Measurements from ENCODE around the gene ZBTB11.
"Not testable (repeated sequence)": the region's sequence is repeated elsewhere in the genome, so short reads cannot be mapped to it uniquely, and the experiment has no call there.

The ZBTB11 gene

DNA sequence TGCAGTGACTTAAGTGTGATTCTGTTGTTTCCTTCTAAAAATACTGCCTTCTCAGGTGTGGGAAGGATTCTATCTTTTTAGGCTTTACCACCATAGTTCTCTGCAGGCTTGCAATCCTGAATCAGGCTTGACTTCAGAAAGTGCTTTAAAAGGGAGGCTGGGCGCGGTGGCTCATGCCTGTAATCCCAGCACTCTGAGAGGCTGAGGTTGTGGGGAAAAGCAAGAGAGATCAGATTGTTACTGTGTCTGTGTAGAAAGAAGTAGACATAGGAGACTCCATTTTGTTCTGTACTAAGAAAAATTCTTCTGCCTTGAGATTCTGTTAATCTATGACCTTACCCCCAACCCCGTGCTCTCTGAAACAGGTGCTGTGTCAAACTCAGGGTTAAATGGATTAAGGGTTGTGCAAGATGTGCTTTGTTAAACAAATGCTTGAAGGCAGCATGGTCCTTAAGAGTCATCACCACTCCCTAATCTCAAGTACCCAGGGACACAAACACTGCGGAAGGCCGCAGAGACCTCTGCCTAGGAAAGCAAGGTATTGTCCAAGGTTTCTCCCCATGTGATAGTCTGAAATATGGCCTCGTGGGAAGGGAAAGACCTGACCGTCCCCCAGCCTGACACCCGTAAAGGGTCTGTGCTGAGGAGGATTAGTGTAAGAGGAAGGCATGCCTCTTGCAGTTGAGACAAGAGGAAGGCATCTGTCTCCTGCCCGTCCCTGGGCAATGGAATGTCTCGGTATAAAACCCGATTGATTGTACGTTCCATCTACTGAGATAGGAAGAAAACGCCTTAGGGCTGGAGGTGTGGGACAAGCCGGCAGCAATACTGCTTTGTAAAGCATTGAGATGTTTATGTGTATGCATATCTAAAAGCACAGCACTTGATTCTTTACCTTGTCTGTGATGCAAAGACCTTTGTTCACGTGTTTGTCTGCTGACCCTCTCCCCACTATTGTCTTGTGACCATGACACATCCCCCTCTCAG lies 15.0 kb upstream of the ZBTB11 start:
- FAIRE-seq = not testable (repeated sequence)

DNA sequence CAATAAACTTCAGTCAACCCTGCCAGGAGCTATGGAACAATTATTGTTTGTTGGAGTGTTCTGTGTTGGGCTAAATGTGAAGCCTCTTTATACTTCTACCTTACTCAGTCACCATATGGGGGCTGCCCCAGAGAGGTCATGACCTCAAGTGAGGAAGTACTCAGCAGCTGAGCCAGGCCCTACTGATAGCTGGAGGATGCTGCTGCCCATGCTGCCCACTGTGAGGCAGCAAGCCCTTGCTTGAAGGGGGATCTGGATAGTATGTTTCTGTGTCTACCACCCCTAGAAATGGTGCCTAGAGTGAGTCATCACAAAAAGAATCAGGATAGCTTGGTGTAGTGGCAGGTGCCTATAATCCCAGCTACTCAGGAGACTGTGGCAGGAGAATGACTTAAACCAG lies 14.0 kb upstream of the ZBTB11 start:
- no peak for FAIRE-seq

DNA sequence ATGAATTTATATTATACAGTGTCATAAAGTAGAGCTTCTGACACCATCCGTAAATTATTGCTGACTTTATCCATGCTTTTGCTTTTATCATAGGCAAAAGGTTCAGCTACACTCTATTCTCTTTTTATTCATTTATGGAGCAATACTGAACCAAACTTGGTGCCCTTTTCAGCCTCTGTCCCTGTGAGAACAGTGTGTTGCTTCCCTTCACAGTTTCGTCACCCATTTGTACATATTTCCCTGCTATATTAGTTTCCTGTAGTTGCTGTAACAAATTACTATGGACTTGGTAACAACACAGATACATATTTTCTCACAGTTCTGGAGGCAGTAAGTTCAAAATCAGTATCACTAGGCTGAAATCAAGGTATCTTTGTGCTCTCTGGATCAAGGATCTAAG lies 12.4 kb upstream of the ZBTB11 start:
- FAIRE-seq = no peak

DNA sequence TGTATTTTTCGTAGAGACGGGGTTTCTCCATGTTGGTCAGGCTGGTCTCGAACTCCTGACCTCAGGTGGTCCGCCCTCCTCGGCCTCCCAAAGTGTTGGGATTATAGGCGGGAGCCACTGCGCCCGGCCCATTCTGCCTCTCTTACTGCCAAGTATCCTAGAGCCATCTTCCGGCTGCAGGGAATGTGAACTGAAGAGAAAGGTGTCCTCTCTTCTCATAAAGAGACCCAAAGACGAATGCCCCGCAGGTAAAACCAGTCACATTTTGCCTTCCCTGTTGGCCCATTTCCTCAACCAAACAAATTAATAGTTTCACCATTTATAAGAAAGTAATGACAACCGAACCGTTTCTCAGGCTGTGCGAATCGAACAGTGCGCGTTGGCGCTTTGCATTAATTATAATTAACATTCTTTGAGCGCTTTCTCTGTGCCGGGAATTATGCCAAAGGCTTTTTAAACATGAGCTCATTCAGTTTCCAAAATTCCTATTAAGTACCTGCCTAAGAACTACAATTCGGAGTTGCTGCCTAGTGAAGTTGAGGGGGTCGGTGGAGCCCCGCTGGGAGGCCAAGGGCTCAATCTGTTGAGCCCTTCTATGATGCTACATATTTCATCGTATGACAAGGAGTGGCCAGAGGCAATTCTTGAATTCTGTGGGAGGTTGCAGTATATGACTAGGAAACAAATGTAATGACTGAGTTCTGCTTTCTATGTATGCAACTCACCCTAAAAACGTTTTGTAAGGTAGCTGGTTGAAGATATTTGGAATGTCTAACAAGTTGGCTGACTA lies 10.4 kb upstream of the ZBTB11 start:
- FAIRE-seq = no peak

DNA sequence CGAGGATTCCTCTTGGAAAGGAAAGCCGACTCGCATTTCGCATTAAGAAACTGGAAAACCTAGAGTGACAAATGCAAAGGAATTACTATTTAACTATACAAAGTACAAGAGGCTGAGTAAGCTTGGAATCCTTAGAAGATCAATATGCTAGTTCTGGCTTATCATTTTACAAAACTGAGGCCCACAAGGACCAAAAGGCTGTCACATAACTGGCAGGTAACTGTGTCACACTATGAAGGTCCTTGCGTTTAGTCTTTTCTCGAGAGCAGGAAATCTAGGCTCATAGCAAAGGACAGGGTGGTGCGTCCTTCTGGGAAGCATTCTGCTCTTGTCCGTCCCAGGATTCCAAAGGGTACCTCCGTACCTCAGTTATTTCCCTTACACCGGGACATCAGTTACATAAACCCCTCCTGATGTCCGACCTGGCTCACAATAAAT lies 9.0 kb upstream of the ZBTB11 start:
- no peak for FAIRE-seq

DNA sequence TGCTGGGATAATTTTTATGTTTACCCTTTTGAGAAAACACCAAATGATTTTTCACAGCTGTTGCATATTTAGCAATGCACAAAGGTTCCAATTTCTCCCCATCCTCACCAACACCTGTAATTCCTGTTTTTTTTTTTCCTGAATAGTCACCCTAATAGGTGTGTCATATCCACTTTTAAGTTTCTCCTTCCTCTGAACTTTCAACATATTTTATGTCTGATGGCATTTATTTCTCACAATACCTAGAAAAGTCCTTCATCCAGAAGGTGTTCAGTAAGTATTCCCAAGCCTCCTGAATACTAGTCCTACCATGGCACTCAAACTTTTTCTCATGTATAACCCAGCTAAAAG lies 8.1 kb upstream of the ZBTB11 start:
- FAIRE-seq = no peak

DNA sequence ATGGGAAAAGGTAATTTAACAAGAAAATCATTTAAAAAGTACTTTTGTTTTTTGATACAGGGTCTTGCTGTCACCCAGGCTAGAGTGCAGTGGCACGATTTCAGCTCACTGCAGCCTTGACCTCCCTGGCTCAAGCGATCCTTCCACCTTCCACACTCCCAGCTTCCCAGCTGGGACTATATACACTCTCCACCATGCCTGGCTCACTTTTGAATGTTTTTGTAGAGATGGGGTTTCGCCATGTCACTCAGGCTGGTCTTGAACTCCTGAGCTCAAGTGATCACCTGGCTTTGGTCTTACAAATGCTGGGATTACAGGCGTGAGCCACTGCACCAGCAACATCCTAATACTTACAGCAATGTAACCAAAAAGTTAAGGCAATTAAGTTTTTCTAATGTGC lies 3.5 kb upstream of the ZBTB11 start:
- FAIRE-seq = no peak

DNA sequence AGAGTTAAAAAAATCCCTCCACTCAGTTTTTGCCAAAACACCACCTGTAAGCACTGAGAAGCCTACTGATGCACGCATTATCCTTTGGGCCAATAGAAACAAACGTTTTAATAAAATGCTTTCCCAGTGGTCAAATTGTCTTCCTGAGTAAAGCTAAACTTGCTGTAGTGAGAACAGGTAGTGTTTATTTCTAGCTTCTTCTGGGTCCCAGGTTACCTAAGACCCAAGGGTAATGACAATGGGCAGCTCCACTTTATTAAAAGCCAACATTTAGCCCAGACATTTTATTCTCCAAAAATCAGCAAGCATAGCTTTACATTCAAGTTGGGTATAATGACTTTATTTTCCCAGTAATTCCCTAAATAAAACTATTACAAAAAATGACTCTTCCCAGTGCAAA lies 1.9 kb upstream of the ZBTB11 start:
- FAIRE-seq = not testable (repeated sequence)

DNA sequence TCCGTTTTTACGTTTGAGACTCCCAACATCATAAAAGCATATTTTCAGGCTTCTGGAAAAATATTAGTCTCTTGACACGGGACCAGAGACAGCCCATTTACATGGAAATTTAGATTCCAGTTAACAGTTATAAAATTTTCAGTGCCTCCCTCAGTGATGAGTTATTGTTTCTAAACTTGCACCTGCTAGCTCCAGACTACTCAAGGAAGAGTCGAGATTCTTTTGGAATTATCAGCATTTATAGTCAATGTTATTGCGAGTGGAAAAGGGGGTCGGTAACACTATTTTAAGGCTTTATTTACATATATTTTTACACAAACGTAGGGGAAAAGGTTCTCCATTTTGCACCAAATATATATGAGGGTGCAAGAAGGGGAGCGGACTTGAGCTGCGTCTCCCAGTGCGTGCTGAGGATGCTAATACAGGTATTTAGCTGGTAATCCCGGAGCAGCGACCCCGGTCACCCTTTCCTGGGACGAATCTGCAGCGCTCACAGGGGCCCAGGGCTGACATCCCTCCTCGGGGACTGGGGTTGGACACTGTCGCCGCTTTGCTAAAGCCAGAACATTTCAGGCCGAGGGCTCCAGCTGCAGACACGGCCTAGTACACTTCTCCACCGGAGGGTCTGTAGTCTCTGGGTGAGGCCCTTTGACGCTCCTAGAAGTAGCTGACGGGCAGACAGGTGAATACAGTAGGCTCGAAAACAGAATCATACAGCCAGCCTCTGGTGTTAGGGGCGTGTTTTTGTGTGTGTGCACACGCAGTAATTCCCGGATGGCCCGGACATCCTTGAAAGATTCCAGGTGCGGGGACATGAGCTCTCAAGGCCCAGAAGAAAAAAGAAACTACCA lies 729 bp upstream of the ZBTB11 start:
- no peak for FAIRE-seq

DNA sequence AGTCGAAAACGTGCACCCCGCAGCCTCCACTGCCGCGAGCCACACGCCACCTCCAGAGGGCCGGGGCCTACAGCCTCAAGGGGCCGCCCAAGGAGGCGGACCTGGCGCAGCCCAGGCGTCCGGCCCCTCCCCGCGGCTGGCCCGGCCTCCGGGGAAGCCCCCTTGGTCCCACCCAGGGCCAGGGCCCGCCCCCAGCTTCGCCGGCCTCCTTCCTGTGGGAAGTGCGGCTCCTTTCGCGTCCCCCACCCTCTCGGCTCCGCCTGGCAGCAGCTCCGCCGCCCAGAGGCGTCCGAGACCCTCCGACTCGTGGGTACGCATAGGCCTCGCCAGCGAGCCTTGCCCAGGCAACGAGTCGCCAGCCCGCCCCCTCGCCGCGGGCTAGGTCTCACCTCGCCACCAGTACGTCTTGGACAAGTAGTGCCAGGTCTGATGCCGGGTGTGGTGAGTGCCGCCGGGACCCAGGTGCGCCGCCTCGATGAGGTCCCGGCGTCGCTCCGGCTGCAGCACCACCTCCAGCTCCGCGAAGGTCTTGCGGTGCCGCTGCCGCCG lies 642 bp downstream of the ZBTB11 start:
- FAIRE-seq = no peak

DNA sequence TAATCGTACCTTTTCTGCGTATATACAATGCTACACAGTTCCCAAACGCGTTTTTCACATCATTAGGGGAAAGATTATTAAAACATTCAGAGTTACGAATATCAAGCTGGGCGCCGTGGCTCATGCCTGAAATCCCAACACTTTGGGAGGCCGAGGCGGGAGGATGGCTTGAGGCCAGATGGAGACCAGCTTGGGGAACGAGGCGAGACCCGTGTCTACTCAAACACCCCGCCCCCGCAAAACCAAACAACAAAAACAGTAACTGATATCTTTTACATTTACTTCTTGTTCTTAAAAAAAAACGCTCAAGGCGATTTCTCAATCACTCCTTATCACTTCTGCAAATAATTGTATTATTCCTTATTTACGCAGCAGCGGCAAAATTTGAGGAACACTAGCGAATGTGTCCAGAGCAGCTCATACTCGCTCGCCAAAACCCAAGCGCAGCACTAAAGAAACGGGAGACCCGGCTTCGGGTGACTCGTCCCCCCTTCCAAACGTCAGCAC lies 1.2 kb downstream of the ZBTB11 start:
- no peak for FAIRE-seq

DNA sequence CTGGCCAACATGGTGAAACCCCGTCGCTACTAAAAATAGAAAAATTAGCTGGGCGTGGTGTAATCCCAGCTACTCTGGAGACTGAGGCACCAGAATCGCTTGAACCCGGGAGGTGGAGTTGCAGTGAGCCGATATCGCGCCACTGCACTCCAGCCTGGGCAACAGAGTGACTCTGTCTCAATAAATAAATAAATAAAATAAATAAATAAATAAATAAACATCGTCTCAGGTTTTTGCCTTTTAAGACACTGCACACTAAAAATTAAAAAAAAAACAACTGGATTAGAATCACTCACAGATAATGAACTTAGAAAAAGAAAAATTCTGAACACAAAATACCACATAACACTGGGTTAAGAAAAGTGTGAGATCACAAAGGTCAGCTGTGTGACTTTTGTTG lies 2.4 kb downstream of the ZBTB11 start:
- FAIRE-seq = no peak

DNA sequence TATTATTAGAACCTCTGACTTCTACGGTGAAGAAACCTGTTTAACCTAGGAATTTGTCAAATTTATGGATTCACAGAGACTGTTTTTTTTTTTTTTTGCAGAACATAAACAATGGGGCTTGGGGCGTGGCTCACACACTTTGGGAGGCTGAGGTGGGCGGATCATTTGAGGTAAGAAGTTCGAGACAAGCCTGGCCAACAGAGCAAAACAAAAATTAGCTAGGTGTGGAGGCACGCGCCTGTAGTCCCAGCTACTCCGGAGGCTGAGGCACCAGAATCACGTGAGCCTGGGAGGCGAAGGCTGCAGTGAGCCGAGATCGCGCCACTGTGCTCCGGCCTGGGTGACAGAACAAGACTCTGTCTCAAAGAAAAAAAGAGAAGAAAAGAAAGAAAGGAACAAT lies 3.0 kb downstream of the ZBTB11 start:
- FAIRE-seq = no peak

DNA sequence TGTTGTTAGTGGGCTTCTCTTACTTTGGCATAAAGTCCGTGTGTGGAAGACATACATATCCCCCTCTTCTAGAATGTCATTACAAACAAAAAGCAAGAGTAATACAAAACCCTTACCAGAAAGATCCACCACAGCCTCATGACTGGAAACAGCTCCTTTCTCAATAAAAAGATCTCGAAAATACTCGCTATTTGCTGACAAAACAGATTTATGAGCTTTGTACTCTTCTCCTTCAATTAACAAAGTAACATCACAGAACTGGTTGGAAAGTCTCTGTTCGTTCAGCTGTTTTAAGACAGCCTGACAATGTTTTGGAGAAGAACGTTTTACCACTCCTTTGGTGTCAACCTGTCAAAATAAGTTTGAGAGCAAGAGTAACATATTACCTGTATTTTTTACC lies 5.9 kb downstream of the ZBTB11 start:
- FAIRE-seq = no peak

DNA sequence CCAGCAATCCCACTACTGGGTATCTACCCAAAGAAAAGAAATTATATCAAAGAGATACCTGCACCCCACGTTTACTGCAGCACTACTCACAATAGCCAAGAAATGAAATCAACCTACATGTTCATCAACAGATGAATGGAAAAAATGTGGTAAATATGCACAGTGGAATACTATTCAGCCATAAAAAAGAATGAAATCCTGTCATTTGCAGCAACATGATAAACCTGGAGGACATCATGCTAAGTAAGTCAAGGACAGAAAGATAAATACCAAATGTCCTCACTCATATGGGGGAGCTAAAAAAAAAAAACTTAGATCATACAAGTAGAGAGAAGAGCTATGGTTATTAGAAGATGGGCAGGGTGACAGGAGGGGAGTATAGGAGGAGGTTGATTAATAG lies 9.1 kb downstream of the ZBTB11 start:
- no peak for FAIRE-seq

DNA sequence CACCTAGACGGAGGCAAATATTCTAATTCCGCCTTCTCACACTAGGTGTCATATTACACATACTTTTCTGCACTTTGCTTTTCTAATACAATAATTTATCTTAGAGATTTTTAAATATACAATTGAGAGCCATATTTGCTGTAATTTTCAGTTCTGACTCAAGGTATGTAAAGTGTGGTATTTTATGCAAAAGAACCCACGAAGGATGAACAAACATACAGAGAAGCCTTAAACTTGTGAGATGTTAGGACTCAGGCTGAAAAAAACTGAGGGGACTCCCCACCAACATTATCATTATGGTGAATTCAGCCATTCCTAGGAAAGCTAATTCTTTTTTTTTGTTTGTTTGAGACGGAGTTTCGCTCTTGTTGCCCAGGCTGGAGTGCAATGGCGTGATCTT lies 9.6 kb downstream of the ZBTB11 start:
- no peak for FAIRE-seq

DNA sequence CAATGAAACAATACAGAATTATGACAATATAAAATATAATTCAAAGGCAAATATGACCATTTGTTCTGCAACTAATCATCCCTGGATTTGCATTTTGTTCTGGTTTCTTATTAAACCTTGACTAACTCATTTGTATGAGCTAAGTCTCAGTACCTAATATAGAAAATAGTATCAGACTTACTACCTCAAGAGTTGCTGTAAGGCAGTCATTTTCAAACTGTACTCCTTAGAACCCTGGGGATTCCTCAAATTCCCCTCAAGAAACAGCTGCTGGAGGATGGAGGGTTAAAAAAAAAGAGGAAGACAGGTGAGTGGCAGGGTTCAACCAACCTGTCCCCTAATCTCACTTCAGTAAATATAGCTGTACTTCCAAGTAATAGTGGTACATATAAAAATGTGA lies 11.1 kb downstream of the ZBTB11 start:
- no peak for FAIRE-seq

DNA sequence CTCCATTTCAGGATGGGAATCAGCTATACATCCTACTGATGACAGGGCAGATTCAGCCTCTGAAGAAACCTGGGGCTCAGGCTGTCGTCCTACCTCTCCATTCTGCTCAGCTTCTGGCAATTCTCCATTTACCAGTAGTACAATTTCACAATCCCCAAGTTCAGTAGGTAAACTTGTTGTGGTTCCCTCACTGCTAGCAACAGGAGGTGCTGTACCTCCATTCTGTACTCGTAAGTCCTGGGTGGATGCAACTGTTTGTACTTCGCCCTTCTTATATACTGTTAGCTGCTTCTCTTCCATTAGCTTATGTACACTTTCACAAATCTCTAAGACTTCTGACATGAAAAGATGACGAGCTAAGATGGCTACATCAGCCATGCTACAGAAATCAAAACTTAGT lies 11.6 kb downstream of the ZBTB11 start:
- FAIRE-seq = no peak

DNA sequence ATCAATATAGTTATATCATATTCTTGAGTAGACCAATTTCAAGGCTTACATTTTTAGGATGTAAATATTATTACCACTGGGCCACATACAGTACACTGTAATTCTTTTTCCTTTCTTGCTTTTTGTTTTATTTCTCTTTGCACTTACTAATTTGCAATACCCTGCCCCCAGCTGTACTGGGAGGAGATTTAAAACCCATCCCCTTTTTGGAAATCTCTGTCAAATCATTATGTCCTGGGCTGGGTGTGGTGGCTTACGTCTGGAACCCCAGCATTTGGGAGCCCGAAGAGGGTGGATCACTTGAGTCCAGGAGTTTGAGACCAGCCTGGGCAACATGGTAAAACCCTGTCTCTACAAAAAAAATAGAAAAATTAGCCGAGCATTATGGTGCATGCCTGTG lies 16.2 kb downstream of the ZBTB11 start:
- no peak for FAIRE-seq

DNA sequence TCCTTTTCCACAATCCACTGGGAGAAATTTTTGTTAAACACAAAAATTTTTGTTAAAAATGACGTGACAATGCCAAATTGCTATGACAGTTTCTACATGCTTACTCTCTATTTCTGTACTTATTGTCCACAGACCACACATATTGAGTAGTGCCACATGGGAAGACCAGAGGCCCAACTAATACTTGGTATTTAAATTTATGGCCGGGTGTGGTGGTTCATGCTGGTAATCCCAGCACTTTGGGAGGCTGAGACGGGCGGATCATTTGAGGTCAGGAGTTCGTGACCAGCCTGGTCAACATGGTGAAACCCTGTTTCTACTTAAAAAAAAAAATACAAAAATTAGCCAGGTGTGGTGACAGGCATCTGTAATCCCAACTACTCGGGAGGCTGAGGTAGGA lies 20.3 kb downstream of the ZBTB11 start:
- no peak for FAIRE-seq

DNA sequence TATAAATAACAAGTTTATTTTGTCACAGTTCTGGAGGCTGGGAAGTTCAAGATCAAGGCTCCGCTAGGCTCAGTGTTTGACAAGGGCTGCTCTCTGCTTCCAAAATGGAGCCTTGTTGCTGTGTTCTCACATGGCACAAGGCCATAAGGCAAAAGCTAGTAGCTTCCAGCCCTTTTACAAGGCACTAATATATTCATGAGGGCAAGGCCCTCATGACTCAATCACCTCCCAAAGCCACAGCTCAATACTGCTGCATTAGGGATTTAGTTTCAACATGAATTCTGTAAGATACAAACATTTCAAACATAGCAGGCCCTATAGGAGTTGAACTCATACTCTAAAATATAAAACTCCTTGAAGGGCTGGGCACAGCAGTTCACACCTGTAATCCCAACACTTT lies 30.2 kb downstream of the ZBTB11 start:
- FAIRE-seq = no peak

DNA sequence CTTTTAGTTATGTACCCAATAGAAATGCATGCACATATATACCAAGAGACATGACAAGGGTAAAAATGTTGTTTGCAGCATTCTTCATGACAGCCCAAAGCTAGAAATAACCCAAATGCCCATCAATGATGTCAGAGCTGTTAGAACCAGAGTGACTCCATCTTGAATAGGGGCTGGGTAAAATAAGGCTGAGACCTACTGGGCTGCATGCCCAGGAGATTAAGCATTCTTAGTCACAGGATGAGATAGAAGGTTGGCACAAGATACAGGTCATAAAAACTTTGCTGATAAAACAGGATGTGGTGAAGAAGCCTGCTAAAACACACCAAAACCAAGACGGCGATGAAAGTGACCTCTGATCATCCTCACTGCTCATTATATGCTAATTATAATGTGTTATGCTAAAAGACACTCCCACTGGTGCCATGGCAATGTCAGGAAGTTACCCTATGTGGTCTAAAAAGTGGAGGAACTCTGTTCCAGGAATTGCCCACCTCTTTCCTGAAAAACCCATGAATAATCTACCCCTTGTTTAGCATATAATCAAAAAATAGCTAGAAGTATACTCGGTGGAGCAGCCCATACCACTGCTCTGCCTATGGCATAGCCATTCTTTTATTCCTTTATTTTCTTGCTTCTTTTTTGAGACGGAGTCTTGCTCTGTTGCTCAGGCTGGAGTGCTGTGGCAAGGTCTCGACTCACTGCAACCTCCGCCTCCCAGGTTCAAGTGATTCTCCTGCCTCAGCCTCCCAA lies 32.9 kb downstream of the ZBTB11 start:
- FAIRE-seq = no peak
